Progenitor cell of endocrine pancreas (in vitro differentiated cells): ENCODE data around the gene SMARCA4. TPM values are rescaled to one million over a fixed set of nuclear protein-coding genes. Genes with fewer than 3 reads are reported as not detected.
A peak's percentile ranks its signal among the peaks of the same experiment; 100 is the strongest.

ENCODE experiments used
- DNase-seq: peaks from one replicate; pipeline ENCODE4 v3.0.0; 2021; ENCODE audit warnings: low spot score; ENCODE audit not compliant: unreplicated experiment
- H3K27ac Mint-ChIP-seq: 2 replicates; pipeline ENCODE4 v1.8.0; 2021; ENCODE audit warnings: mild to moderate bottlenecking, moderate library complexity, mixed read lengths
- H3K27me3 Mint-ChIP-seq: 2 replicates; pipeline ENCODE4 v1.8.0; 2021; ENCODE audit warnings: mixed read lengths
- H3K36me3 Mint-ChIP-seq: 2 replicates; pipeline ENCODE4 v1.8.0; 2022; ENCODE audit warnings: mixed read lengths; ENCODE audit not compliant: insufficient read depth
- H3K4me1 Mint-ChIP-seq: 2 replicates; pipeline ENCODE4 v1.8.0; 2021; ENCODE audit warnings: low read depth, mixed read lengths
- H3K4me3 Mint-ChIP-seq: 2 replicates; pipeline ENCODE4 v1.8.0; 2021; ENCODE audit warnings: low read depth, mild to moderate bottlenecking, moderate library complexity, mixed read lengths
- H3K9me3 Mint-ChIP-seq: 2 replicates; pipeline ENCODE4 v1.8.0; 2021; ENCODE audit warnings: low read depth, mixed read lengths
- total RNA-seq: library from RNA; stranded (reverse); gene quantifications from 2 replicates; pipeline ENCODE4 v1.2.1, GENCODE V29; 2021
- TF ChIP-seq, protein P1 (sequence below): fragments of 200-600 bp; sonication (generic); IDR thresholded peaks from one replicate; pipeline ENCODE4 v1.5.0; 2021; ENCODE audit warnings: antibody characterized with exemption, mild to moderate bottlenecking; ENCODE audit not compliant: unreplicated experiment

Gene SMARCA4
- total RNA-seq, 1 donor from 2014 or later = 334 TPM

DNA sequence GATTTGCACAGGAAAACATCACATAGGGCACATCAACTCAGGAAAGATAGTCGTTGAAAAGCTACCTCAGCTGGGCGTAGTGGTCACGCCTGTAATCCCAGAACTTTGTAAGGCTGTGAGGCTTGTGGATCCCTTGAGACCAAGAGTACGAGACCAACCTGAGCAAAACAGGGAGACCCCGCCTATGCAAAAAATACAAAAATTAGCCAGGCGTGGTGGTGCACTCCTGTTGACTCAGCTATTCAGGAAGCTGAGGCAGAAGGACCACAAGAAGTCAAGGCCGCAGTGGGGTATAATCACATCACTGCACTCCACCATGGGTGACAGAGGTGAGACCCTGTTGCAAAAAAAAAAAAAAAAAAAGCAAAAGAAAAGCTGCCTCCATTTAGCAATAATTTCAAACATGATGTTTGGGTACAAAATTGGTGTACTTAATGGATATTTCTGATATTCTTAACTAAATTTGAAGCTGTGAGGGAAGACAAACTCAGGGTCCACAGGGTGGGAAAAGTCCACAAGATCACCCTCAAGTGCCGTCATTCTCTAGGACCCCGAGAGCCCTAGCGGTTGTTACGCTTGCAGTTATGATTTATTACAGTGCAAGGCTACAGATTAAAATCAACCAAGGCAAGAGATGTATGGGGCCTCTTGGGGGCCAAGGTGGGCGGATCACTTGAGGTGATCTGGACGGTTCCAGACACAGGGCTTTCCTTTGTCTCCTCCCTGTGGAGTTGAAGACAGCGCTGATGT, 86.0 kb downstream of the SMARCA4 start:
- H3K27ac Mint-ChIP-seq = peak overlapping the region; percentile 37
- H3K4me3 Mint-ChIP-seq = no peak overlapping the region
- no peaks in the 10 kb centered on the region for H3K9me3 Mint-ChIP-seq
- TF ChIP-seq, protein P1, sequence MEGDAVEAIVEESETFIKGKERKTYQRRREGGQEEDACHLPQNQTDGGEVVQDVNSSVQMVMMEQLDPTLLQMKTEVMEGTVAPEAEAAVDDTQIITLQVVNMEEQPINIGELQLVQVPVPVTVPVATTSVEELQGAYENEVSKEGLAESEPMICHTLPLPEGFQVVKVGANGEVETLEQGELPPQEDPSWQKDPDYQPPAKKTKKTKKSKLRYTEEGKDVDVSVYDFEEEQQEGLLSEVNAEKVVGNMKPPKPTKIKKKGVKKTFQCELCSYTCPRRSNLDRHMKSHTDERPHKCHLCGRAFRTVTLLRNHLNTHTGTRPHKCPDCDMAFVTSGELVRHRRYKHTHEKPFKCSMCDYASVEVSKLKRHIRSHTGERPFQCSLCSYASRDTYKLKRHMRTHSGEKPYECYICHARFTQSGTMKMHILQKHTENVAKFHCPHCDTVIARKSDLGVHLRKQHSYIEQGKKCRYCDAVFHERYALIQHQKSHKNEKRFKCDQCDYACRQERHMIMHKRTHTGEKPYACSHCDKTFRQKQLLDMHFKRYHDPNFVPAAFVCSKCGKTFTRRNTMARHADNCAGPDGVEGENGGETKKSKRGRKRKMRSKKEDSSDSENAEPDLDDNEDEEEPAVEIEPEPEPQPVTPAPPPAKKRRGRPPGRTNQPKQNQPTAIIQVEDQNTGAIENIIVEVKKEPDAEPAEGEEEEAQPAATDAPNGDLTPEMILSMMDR = no peak
- no peak for DNase-seq
- H3K36me3 Mint-ChIP-seq = peaks cover 27% of the 10 kb centered on the region
- no peaks in the 10 kb centered on the region for H3K4me1 Mint-ChIP-seq
- no peaks in the 10 kb centered on the region for H3K27me3 Mint-ChIP-seq

DNA sequence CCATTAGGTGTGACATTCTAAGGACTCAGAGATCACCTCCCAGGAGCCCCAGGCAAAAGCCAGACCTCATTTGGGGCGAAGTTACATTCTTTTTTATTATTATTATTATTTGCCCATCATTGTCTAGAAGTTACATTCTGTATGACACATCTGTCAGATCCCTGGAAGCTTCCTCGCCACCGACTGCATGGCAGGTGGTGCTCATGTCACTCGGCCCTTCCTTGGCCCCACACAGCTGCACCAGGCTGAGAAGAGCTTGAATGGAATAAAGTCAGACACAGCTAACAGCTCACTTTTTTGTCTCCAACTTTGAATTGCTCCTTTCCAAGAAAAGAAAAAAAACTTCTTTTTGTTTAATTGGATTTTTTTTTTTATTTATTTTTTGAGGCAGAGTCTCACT, 87.0 kb downstream of the SMARCA4 start:
- TF ChIP-seq, protein P1 = no peak
- H3K4me3 Mint-ChIP-seq = no peak overlapping the region
- DNase-seq = no peak
- no peaks in the 10 kb centered on the region for H3K9me3 Mint-ChIP-seq
- no peak overlapping the region for H3K27ac Mint-ChIP-seq
- H3K4me1 Mint-ChIP-seq = no peaks in the 10 kb centered on the region
- H3K27me3 Mint-ChIP-seq = no peaks in the 10 kb centered on the region
- peaks cover 23% of the 10 kb centered on the region for H3K36me3 Mint-ChIP-seq

DNA sequence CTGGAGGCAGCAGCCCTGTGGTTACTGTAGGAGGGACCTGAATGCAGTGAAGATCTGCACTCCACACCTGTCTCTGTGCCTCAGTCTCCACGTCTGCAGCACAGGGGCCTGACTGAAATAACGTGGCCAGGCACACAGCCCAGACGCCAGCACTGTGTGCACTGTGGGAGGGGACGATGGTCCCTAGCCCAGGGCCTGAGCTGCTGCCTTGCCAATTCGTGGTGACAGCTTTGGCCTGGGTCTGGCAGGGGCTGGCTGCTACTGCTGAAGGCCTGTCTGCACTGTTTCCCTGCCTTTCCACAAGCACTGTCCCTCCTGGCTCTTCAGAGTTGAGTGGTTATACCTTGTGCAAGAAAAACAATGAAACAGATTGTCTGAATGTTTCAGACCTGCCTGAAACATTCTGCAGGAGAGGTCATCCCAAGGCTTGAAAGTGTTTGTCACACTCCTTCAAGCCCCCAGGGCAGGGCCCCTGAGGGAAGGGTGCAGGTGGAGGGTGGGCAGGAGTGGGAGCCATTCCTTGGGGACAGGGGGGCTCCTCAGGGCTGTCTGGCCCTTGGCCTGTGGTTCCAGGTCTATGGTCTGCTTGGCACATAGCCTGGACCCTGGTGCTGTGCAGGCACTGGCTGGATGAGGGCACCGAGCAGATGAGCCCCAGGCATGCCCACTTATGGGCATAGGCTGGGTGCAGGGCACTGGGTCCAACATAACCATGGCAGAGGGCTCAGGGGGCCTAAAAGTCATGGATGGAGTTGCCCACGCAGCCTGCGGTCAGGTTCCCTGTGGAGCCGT, 89.7 kb downstream of the SMARCA4 start:
- Mint-ChIP-seq H3K27me3 (no peaks in the 10 kb centered on the region), H3K36me3 (peaks cover 14% of the 10 kb centered on the region), H3K27ac (no peak overlapping the region), H3K9me3 (no peaks in the 10 kb centered on the region), H3K4me3 (no peak overlapping the region), H3K4me1 (no peaks in the 10 kb centered on the region)
- no peak for DNase-seq
- TF ChIP-seq, protein P1 = no peak

DNA sequence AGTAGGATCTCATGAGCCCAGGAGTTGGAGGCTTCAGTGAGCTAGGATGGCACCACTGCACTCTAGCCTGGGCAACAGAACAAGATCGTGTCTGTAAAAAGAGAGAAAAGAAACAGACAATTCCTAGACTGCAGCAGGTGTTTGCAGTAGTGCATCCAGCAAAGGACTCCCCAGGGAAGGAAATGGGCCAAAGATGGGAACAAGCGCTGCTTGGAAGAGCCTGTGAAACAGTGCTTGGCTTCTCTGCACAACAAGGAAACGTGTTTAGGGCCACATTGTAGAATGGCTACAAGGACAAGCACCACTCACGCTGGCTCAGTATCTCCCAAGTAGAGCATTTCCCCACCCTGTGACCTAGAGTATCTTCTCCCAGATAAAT, 93.0 kb downstream of the SMARCA4 start:
- no peaks in the 10 kb centered on the region for H3K9me3 Mint-ChIP-seq
- H3K27me3 Mint-ChIP-seq = no peaks in the 10 kb centered on the region
- H3K36me3 Mint-ChIP-seq = peaks cover 4% of the 10 kb centered on the region
- H3K27ac Mint-ChIP-seq = peak overlapping the region; percentile 16
- TF ChIP-seq, protein P1 = no peak
- H3K4me1 Mint-ChIP-seq = no peaks in the 10 kb centered on the region
- H3K4me3 Mint-ChIP-seq = no peak overlapping the region
- no peak for DNase-seq

DNA sequence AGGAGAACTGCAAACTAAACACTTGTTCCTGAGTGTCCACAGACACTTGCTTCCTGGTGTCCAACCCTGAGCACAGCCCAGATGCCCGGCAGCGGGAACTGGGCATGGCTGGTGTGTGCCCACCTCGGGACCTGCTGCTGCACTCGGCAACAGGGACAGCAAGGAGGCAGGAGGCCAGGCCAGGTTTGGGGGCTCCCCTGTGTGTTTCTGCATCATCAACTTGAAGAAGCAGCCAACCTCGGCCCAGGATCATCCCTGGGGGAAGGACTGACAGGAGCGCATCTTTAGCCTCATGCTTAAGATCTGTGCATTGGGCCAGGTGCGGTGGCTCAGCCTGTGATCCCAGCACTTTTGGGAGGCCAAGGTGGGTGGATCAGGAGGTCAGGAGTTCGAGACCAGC, 93.4 kb downstream of the SMARCA4 start:
- Mint-ChIP-seq H3K36me3 (peaks cover 5% of the 10 kb centered on the region), H3K9me3 (no peaks in the 10 kb centered on the region), H3K27me3 (no peaks in the 10 kb centered on the region), H3K4me3 (no peak overlapping the region), H3K27ac (no peak overlapping the region), H3K4me1 (no peaks in the 10 kb centered on the region)
- no peak for DNase-seq
- TF ChIP-seq, protein P1 = no peak
